HCT116 (cell line): ENCODE data around the gene DYRK2. TPM values are rescaled to one million over a fixed set of nuclear protein-coding genes. Genes with fewer than 3 reads are reported as not detected.

Experiments
- ATAC-seq: fragments of 200-7000 bp; cut with Tn5 transposase; 2 replicates; pipeline ENCODE4 v1.9.1; 2020; ENCODE audit warnings: mild to moderate bottlenecking, moderate library complexity
- BruUV-seq: library from RNA; stranded (reverse); fragments of 400-500 nt; replicated peaks from 2 replicates; lab custom pipeline; 2021; lab: Mats Ljungman, UMichigan
- CTCF ChIA-PET: fragments of 300-600 bp; sonication (Branson Sonifier 250); formaldehyde crosslinking; loops from one replicate; lab custom pipeline; 2021; ENCODE audit warnings: antibody characterized with exemption; lab: Charles Lee
- POLR2A ChIA-PET: fragments of 300-600, 350-600 bp; sonication (Branson Sonifier 250); formaldehyde crosslinking; loops from one replicate; lab custom pipeline; 2021; ENCODE audit warnings: antibody characterized with exemption; lab: Charles Lee
- RAD21 ChIA-PET, 2 experiments: fragments of 300-600 bp; sonication (Branson Sonifier 250); formaldehyde crosslinking; loops; one replicate each; lab custom pipeline; 2023; ENCODE audit warnings: low total read pairs in 2 of 2; ENCODE audit not compliant: uncharacterized antibody in 2 of 2, unreplicated experiment in 2 of 2, low non-redundant PET in 1 of 2; lab: Charles Lee
- DNase-seq: peaks from one replicate; pipeline ENCODE4 v3.0.0-alpha.2; 2010; ENCODE audit warnings: low read depth, low spot score
- H2AFZ ChIP-seq: fragments of 200-600 bp; shearing (Covaris generic), sonication (generic); 2 replicates; pipeline ENCODE4 v1.6.1; 2017; ENCODE audit warnings: low read depth, mixed run types, mixed read lengths, antibody characterized with exemption, low read length; ENCODE audit not compliant: poor library complexity, severe bottlenecking
- H3K27ac ChIP-seq: 2 replicates; pipeline ENCODE4 v1.5.1; 2012; ENCODE audit warnings: low read depth, low read length
- H3K27me3 ChIP-seq: fragments of 200-600 bp; sonication (generic); 2 replicates; pipeline ENCODE4 v1.6.1; 2016; ENCODE audit warnings: mixed run types, low read length, mixed read lengths; ENCODE audit not compliant: insufficient read depth
- H3K36me3 ChIP-seq, 2 experiments: fragments of 200-500 bp in 1 of 2; fragments of 200-600 bp in 1 of 2; sonication (Bioruptor generic) in 1 of 2; sonication (generic) in 1 of 2; 2 replicates each; pipeline versions ENCODE4 v1.5.1 to v1.6.1; 2014 to 2016; ENCODE audit warnings: low read length in 2 of 2, inconsistent platforms in 1 of 2, mixed read lengths in 1 of 2, mixed run types in 1 of 2; ENCODE audit not compliant: insufficient read depth in 2 of 2, control insufficient read depth in 1 of 2
- H3K4me1 ChIP-seq, 2 experiments: fragments of 200-600 bp in 1 of 2; sonication (generic) in 1 of 2; 2 replicates each; pipeline versions ENCODE4 v1.5.1 to v1.6.1; 2012 to 2017; ENCODE audit warnings: low read length in 2 of 2, inconsistent platforms in 1 of 2, mild to moderate bottlenecking in 1 of 2, mixed read lengths in 1 of 2, mixed run types in 1 of 2, moderate library complexity in 1 of 2; ENCODE audit not compliant: insufficient read depth in 2 of 2, control insufficient read depth in 1 of 2
- H3K4me2 ChIP-seq: fragments of 200-600 bp; sonication (generic); 2 replicates; pipeline ENCODE4 v1.6.1; 2017; ENCODE audit warnings: mixed run types, low read length, mixed read lengths
- H3K4me3 ChIP-seq, 2 experiments: fragments of 200-600 bp in 1 of 2; sonication (generic) in 1 of 2; replicated peaks in 1 of 2; 2 replicates each; pipeline ENCODE4 v1.5.1; 2011 to 2016; ENCODE audit warnings: low read length in 2 of 2, control low read depth in 1 of 2, low read depth in 1 of 2, mild to moderate bottlenecking in 1 of 2, mixed read lengths in 1 of 2, mixed run types in 1 of 2
- H3K79me2 ChIP-seq: fragments of 200-600 bp; sonication (generic); 2 replicates; pipeline ENCODE4 v1.6.1; 2017; ENCODE audit warnings: mild to moderate bottlenecking, mixed run types, low read length, moderate library complexity, mixed read lengths; ENCODE audit not compliant: insufficient read depth
- H3K9ac ChIP-seq: fragments of 200-600 bp; sonication (generic); 2 replicates; pipeline ENCODE4 v1.6.1; 2016; ENCODE audit warnings: low read length, mixed read lengths
- H3K9me2 ChIP-seq: fragments of 200-600 bp; sonication (generic), shearing (Covaris generic); 2 replicates; pipeline ENCODE4 v1.6.1; 2017; ENCODE audit warnings: mixed run types, mild to moderate bottlenecking, moderate library complexity; ENCODE audit not compliant: insufficient read depth
- H3K9me3 ChIP-seq, 2 experiments: fragments of 200-500 bp in 1 of 2; fragments of 200-600 bp in 1 of 2; sonication (Bioruptor generic) in 1 of 2; sonication (generic) in 1 of 2; 2 replicates each; pipeline ENCODE4 v1.6.1; 2014 to 2017; ENCODE audit warnings: low read length in 2 of 2, mixed read lengths in 2 of 2, inconsistent platforms in 1 of 2, low read depth in 1 of 2, mild to moderate bottlenecking in 1 of 2, mixed run types in 1 of 2, moderate library complexity in 1 of 2; ENCODE audit not compliant: control insufficient read depth in 1 of 2, insufficient read depth in 1 of 2
- H4K20me1 ChIP-seq: fragments of 200-600 bp; sonication (generic), shearing (Covaris generic); 2 replicates; pipeline ENCODE4 v1.6.1; 2017; ENCODE audit warnings: mixed run types, mild to moderate bottlenecking, moderate library complexity; ENCODE audit not compliant: insufficient read depth
- CEBPB ChIP-seq: IDR thresholded peaks from 2 replicates; pipeline ENCODE4 v1.6.1; 2012; ENCODE audit warnings: low read depth
- EGR1 ChIP-seq: IDR thresholded peaks from 2 replicates; pipeline ENCODE4 v1.6.1; 2012; ENCODE audit warnings: low read depth
- ELF1 ChIP-seq: IDR thresholded peaks from 2 replicates; pipeline ENCODE4 v1.6.1; 2012; ENCODE audit warnings: low read depth, borderline replicate concordance
- EZH2 ChIP-seq: fragments of 200-600 bp; sonication (generic); IDR thresholded peaks from 2 replicates; pipeline ENCODE4 v1.6.1; 2017; ENCODE audit warnings: antibody characterized with exemption, mixed run types
- EZH2phosphoT487 ChIP-seq: fragments of 200-600 bp; IDR thresholded peaks from 2 replicates; pipeline ENCODE4 v1.6.1; 2018; ENCODE audit warnings: antibody characterized with exemption, borderline replicate concordance
- FOSL1 ChIP-seq: IDR thresholded peaks from 2 replicates; pipeline ENCODE4 v1.6.1; 2012; ENCODE audit warnings: low read depth
- POLR2A ChIP-seq: IDR thresholded peaks from 2 replicates; pipeline ENCODE4 v1.7.0; 2011; ENCODE audit warnings: borderline replicate concordance; ENCODE audit not compliant: insufficient read depth, insufficient read length; ENCODE audit errors: extremely low read depth
- POLR2AphosphoS5 ChIP-seq: IDR thresholded peaks from 2 replicates; pipeline ENCODE4 v1.6.1; 2011; ENCODE audit warnings: mild to moderate bottlenecking, low read depth, low read length, moderate library complexity
- RAD21 ChIP-seq: IDR thresholded peaks from 2 replicates; pipeline ENCODE4 v1.6.1; 2012; ENCODE audit warnings: low read depth, mild to moderate bottlenecking
- SIN3A ChIP-seq: IDR thresholded peaks from 2 replicates; pipeline ENCODE4 v1.6.1; 2012; ENCODE audit warnings: low read depth
- SP1 ChIP-seq: IDR thresholded peaks from 2 replicates; pipeline ENCODE4 v1.6.1; 2012; ENCODE audit warnings: low read depth
- YY1 ChIP-seq: IDR thresholded peaks from 2 replicates; pipeline ENCODE4 v1.6.1; 2011; ENCODE audit warnings: low read length, low read depth, moderate library complexity, mild to moderate bottlenecking; ENCODE audit not compliant: insufficient replicate concordance; ENCODE audit errors: extremely low read depth
- ZNF274 ChIP-seq: fragments of 200-500 bp; sonication (Bioruptor generic); IDR thresholded peaks from 2 replicates; pipeline ENCODE4 v1.6.1; 2014; ENCODE audit warnings: mild to moderate bottlenecking, low read depth, low read length, inconsistent platforms
- intact Hi-C: fragments of 100-400 bp; cut with micrococcal nuclease; formaldehyde crosslinking; loops from 2 replicates; pipeline ENCODE4 v1.10.0; 2022
- total RNA-seq: library from RNA; stranded (reverse); gene quantifications from one replicate; pipeline ENCODE4 v1.2.1, GENCODE V29; 2021; ENCODE audit not compliant: unreplicated experiment
- TF ChIP-seq, protein P1 (sequence below), 3 experiments: fragments of 200-600 bp in 1 of 3; sonication (generic) in 1 of 3; IDR thresholded peaks in 2 of 3; conservative IDR thresholded peaks in 1 of 3; 2 replicates each; pipeline ENCODE4 v1.5.1; 2012 to 2017; ENCODE audit warnings: low read depth in 2 of 3, low read length in 2 of 3, antibody characterized with exemption in 1 of 3, borderline replicate concordance in 1 of 3, control low read depth in 1 of 3, mild to moderate bottlenecking in 1 of 3, mixed read lengths in 1 of 3, mixed run types in 1 of 3, moderate library complexity in 1 of 3; ENCODE audit not compliant: insufficient read depth in 1 of 3
- TF ChIP-seq, protein P2 (sequence below): IDR thresholded peaks from 2 replicates; pipeline ENCODE4 v1.6.1; 2012
- TF ChIP-seq, protein P3 (sequence below): IDR thresholded peaks from 2 replicates; pipeline ENCODE4 v1.6.1; 2012

DYRK2 gene
- total RNA-seq, 1 experiment from 2014 or later = 28.7 TPM

DNA sequence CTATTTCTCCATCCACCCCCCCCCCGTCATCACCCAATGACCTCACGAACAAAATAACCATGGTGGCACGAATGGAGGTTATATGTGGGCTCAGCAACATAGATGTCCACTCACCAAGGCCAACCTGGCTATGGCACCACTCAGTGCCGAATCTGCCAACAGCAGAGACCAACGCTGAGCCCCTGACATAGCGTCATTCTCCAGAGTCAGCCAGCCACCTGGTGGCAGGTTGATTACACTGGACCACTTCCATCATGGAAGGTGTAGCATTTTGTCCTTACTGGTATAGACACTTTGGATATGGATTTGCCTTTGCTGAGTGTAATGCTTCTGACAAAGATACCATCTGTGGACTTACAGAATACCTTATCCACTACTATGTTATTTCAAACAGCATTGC, 24.2 kb upstream of the DYRK2 start:
- Histone ChIP-seq H2AFZ (no peak overlapping the region), H3K79me2 (no peaks in the 10 kb centered on the region), H3K4me1 (no peaks in the 10 kb centered on the region), H3K9ac (no peak overlapping the region), H3K9me3 (no peaks in the 10 kb centered on the region), H3K4me2 (no peak overlapping the region), H3K9me2 (no peaks in the 10 kb centered on the region; the same call in 1 of the 2 replicates), H3K4me3 (no peak overlapping the region), H3K36me3 (no peaks in the 10 kb centered on the region), H3K27ac (no peak overlapping the region), H4K20me1 (no peaks in the 10 kb centered on the region), H3K27me3 (no peaks in the 10 kb centered on the region)
- BruUV-seq = no TSS peak
- TF ChIP-seq EZH2 (no peak), YY1 (no peak), RAD21 (peak; percentile 36), POLR2A (no peak)
- TF ChIP-seq, protein P1, sequence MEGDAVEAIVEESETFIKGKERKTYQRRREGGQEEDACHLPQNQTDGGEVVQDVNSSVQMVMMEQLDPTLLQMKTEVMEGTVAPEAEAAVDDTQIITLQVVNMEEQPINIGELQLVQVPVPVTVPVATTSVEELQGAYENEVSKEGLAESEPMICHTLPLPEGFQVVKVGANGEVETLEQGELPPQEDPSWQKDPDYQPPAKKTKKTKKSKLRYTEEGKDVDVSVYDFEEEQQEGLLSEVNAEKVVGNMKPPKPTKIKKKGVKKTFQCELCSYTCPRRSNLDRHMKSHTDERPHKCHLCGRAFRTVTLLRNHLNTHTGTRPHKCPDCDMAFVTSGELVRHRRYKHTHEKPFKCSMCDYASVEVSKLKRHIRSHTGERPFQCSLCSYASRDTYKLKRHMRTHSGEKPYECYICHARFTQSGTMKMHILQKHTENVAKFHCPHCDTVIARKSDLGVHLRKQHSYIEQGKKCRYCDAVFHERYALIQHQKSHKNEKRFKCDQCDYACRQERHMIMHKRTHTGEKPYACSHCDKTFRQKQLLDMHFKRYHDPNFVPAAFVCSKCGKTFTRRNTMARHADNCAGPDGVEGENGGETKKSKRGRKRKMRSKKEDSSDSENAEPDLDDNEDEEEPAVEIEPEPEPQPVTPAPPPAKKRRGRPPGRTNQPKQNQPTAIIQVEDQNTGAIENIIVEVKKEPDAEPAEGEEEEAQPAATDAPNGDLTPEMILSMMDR (IDR thresholded peaks at IDR 0.05 in 2 of 3, conservative IDR thresholded peaks at IDR 0.05 in 1 of 3; ENCODE audit: borderline replicate concordance in 1 of 3, insufficient read depth in 1 of 3, low read depth in 2 of 3, low read length in 2 of 3) = peak in 2 of 3 experiments; percentile 10 to 29; a peak in 1 of 6 replicates
- intact Hi-C loops = no loop called here
- ChIA-PET POLR2A (no interaction called here), RAD21 (no interaction called here), CTCF (no interaction called here)
- ATAC-seq = no peak
- no peak for DNase-seq

DNA sequence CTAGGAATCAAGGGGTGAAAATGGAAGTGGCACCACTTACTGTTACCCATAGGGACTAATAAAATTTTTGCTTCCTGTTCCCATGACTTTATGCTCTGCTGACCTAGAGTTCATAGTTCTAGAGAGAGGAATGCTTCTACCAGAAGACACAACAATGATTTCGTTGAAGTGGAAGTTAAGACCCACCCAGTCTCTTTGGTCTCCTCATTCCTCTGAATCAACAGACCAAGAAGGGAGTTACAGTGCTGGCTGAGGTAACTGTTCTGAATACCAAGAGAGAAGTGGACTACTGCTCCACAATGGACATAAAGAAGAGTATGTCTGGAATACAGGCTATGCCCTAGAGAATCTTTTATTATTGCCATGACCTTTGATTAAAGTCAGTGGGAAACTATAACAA, 23.5 kb upstream of the DYRK2 start:
- POLR2A ChIA-PET = no interaction called here
- no TSS peak for BruUV-seq
- no peak overlapping the region for H3K4me3 ChIP-seq
- CTCF ChIA-PET = no interaction called here
- RAD21 ChIA-PET = no interaction called here
- H3K9ac ChIP-seq = no peak overlapping the region
- no peaks in the 10 kb centered on the region for H3K27me3 ChIP-seq
- no peak overlapping the region for H2AFZ ChIP-seq
- intact Hi-C loops = no loop called here
- DNase-seq = no peak
- no peaks in the 10 kb centered on the region; the same call in 1 of the 2 replicates for H3K9me2 ChIP-seq
- no peak for ATAC-seq
- no peaks in the 10 kb centered on the region for H3K36me3 ChIP-seq
- no peaks in the 10 kb centered on the region for H3K4me1 ChIP-seq
- no peaks in the 10 kb centered on the region for H4K20me1 ChIP-seq
- H3K27ac ChIP-seq = no peak overlapping the region
- H3K9me3 ChIP-seq = no peaks in the 10 kb centered on the region
- H3K79me2 ChIP-seq = no peaks in the 10 kb centered on the region
- no peak overlapping the region for H3K4me2 ChIP-seq
- TF ChIP-seq ELF1 (no peak), SIN3A (no peak), EGR1 (no peak), FOSL1 (no peak), CEBPB (no peak), SP1 (no peak), ZNF274 (no peak), EZH2phosphoT487 (no peak), POLR2A (no peak), POLR2AphosphoS5 (no peak)
- TF ChIP-seq, protein P2, sequence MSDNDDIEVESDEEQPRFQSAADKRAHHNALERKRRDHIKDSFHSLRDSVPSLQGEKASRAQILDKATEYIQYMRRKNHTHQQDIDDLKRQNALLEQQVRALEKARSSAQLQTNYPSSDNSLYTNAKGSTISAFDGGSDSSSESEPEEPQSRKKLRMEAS = no peak
- TF ChIP-seq, protein P3, sequence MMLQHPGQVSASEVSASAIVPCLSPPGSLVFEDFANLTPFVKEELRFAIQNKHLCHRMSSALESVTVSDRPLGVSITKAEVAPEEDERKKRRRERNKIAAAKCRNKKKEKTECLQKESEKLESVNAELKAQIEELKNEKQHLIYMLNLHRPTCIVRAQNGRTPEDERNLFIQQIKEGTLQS = no peak
- TF ChIP-seq, all 23 proteins: peak for 0
